Right kidney (tissue), 1 donor: ENCODE data around the gene DZANK1.
"Not testable (repeated sequence)": the region's sequence is repeated elsewhere in the genome, so short reads cannot be mapped to it uniquely, and the experiment has no call there.

Experiments
- DNase-seq: peaks from one replicate; pipeline ENCODE4 v3.0.0-alpha.2; 2016

Gene DZANK1

DNA sequence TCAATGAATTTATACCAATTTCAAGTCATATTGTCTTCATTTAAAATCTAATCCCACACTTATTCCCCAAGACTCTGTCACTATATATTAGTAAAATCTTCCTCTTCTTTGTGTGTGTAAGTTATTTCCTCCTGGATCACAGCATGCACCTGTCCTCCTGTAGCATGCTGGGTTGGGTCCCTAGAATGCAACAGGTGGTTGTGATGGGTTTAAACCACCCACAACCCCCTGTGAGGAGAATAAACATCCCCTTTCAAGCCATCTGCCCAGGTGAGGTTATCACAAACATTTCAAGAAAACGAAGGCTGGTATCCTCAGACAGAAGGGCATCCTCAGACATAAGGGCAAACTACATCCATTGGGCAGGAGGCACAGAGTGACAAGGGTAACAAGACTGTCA is 26.4 kb downstream of the DZANK1 start:
- DNase-seq = no peak

DNA sequence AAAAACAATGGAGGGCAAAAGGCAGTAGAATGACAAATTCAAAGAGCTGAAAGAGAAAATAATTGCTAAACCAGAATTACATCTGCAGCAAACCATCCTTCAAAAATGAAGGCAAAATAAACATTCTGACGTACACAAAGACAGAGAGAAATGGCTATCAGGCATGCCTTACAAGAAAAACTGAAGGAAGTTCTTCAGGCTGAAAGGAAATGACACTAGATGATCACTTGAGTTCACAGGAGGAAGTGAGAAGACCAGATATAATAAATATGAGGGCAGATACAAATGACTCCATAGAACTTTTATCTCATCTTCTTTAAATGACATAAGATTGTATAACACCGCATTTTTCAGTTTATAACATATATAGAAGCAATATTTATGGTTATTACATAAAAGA is 30.0 kb downstream of the DZANK1 start:
- DNase-seq = no peak

DNA sequence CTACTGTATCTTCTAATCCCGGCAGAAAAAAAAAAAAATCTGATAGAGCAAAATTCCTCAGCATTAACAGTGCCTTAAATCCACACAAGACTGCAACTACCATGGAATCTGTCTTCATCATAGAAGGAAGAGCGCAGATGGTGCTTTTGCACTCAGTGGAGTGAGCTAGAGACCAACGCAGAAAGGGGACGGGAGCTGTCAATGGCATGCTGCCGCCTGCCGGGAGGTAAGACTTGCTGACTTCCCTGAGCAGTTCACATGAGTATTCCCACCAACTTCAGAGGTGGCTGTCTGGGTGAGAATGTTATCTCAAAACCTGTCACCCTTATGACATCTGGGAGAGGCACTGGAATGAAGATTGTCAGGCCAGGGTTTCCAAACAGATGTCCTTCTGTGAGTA is 35.6 kb downstream of the DZANK1 start:
- no peak for DNase-seq

DNA sequence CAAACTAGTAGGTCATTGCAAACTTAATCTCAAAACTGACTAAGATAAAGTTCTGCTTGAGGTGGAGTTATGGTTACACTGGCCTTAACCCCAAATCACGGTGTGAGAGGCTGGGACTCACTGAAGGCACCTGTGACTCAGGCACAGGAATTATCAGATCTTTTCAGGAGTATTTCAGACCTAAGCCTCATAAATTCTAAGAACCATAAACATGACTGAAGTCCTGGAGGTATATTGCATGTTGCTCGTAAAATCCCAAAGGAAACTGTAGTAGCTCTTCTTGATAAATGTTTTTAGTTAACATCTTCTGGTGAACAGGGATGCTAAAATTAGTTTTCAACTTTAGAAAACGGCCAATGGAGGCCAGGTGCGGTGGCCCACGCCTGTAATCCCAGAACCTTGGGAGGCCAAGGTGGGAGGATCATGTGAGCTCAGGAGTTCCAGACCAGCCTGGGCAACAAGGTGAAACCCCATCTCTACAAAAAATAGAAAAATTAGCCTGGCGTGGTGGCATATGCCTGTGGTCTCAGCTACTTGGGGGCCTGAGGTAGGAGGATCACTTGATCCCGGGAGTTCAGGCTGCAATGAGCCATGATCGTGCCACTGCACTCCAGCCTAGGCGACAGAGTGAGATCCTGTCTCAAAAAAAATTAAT is 36.5 kb downstream of the DZANK1 start:
- no peak for DNase-seq

DNA sequence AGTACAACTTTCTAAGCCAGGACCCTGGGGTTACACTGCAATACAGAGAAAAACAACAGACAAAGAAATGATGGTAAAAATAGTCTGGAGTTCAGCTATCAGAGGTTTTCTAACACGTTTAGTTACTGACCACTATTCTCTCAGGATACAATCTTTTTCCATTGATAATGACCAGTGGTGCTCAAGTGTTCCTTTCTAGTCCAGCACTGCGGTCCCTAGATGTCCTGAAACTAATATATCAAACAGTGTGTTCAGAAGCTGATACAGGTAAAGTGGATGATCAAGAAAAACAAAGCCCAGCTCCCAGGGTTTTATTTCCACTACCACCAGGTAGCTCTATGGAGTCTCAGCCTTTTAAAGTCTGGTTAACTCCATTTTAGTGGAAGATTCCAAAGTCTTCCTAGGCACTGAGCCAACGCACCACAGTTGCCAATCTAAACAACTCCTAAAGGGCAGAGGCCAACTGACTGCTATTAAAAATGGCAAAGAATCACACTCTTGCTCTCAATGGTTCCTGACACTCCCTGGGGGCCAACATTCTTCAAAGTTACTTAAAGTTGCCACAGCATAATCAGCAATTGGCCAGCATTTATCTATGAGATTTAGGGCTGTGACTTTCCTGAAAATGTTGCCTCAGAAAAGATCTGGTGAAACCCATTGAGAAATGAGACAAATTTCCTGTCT is 38.2 kb downstream of the DZANK1 start:
- DNase-seq = no peak

DNA sequence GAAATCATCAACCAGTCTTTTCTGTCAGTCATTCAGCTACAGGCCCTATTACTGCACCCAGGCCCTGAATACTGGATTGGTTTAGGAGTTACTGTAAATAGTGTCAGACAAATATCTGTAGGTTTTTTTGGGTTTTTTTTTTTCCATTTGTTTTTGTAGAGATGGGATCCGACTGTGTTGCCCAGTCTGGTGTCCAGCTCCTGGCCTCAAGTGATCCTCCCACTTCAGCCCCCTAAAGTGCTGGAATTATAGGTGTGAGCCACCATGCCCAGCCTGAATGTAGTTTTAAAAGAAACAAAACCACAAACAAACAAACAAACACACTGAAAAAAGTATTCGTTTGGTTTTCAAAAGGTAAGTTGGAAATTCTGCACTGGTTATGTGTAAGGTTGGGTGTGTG is 39.6 kb downstream of the DZANK1 start:
- no peak for DNase-seq

DNA sequence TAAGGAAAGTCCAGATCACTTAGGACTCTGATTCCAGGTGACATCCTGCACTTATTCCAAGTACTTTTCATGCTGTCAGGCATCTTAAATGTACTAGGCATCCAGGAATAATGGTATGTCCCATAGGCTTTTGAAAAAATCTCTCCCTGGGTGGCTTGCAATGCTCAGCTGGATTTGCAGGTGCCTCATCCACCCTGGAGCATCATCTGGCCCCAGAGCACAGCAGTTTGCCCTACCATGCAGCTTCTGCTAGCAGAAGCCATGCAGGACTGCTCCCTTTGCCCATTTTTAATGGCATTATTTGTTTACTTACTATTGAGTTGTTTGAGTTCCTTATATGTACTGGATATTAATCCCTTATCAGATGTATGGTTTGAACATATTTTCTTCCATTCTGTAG is 45.2 kb downstream of the DZANK1 start:
- no peak for DNase-seq

DNA sequence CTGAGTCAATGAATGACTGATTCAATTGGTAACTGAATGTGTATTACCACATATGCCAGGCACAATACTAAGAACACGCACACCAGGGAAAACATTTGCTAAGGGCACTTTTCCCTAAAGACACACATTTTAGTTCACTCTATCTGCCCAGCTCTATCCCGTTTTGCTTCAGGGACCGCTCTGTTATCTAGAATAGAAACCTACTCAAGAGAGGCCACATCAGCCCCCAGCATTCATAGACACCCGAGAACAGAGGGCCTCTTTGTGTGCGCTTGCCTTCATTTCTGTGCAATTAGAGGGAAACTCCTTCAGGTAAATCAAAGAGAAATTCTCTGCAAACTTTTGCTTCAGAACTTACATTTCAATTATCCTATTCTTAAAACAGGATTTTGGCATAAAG is 50.3 kb downstream of the DZANK1 start:
- DNase-seq = no peak

DNA sequence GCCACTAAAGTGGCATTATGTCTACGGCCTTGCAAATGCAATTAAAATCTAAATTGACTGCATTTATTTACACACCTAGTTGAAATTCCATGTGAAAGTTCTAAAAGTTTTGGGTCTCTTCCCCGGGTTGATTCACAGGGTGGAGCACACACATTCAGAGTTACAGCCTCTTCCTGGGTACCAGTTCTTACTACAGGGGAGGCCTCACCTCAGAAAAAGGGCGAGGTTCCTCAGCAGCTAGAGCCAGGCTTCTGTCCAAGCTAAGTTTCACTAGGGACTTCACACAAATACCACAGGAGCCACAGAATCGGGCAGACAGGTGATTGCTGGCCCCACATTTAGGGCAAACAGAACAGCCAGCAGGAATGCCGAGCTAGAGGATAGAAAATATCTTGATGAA is 52.7 kb downstream of the DZANK1 start:
- DNase-seq = no peak

DNA sequence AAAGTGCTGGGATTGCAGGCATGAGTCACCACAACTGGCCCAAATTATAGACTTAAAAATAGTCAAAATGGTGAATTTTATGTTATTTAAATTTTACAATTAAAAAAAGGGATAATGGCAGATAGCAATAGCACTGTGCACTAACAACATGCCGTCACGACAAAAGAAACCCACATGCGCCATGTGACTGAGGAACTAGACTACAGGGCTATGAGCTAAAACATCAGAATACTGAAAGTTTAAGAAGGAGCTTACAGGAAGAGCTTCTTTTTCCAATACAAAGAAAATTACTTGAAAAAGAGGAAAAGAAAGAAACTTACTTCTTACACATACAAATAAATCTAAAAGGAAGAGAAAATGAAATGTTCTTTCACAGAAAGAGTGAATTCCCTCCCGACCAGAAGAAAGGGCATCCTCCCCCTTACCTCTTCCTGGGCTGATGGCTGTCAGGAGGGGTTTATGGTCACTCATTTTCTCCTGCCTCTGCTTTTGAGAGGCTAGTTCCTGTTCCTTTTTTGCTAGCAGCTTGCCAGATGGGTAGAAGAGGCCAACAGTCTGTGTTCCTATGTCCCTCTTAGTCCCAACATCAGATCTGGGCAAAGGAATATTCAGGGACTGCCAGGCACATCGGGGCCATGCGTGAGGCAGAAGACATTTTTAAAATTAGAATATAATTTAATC is 54.5 kb downstream of the DZANK1 start:
- DNase-seq = no peak

DNA sequence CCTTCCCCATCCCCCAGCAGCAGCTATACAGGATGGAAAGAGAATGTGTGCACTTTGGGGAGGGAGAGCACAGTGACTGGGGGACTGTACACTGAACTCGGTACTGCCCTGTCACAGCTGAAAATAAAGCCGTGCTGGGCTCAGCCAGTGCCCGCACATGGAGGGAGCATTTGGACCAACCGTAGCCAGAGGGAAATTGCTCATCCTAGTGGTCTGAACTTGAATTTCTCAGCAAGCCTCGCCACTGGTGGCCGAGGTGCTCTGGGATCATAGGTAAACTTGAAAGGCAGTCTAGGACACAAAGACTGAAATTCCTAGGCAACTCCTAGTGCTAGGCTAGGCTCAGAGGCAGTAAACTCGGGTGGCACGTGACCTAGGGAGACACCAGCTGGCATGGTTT is 61.0 kb downstream of the DZANK1 start:
- no peak for DNase-seq

DNA sequence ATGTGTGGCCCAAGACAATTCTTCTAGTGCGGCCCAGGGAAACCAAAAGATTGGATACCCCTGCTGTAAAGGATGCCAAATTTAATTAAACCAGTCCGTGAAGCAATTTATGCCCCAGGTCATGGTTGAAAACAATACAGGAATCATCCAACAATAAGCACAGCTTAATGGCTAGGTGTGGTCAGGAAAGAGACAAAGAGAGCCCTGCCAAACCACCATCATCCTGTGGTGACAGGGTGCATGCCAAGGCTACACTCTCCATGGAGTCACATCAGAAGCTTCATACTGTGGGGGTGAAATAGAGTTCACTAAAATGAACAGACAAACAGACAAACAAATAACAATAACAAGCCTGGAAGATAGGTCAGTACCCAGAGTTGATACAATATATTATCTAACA is 62.7 kb downstream of the DZANK1 start:
- no peak for DNase-seq

DNA sequence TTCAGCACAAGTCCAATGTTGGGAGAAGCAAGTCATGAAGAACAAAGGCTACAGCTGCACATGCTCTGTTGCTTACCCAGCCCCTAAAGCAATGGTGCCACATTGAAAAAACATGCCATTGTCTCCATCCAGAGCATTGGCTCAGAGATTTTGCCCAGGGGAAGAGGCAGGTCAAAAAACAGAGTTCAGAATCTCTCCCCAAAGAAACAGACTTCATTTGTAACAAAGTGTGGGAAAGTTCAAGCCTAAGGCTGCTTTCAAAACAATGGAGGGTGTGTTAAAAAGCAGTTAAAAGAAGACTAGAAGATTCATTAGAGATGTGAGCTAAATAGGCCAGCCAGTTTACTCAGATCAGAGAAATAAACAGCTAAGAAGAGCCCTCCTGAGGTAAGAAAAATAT is 63.6 kb downstream of the DZANK1 start:
- DNase-seq = no peak

DNA sequence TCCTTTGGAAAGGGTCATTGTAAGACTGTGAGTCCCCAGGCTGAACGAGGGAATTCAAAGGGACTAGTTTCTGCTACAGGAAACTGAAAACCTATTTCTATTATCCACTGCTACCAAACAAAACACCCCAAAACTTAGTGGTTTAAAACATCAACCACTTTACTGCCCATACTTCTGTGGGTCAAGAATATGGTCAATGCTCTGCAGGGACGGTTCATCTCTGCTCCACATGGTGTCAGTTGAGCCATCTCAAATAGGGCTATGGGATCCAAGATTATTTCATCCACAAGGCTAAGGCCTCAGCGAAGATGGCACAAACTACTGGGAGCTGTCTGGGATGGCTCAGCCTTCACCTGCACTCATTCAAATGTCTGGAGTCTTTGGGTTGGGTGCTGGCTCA is 65.5 kb downstream of the DZANK1 start:
- no peak for DNase-seq

DNA sequence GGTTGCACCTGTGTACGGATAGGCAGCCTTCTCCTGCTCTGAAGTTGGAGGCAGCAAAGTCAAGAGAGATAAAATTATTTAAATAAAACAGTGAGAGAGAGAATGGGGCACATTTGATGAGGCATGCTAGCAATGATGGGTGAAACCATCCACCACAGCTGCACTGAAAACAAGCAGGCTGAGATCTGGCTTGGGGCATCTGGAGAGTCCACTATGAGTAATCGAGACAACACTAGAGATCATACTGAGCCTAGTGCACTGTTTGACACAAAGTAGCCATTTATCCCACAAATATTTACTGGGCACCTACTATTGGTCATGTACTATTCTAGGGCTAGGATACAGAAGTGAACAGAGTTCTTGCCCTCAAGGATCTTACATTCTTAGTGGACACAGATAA is 66.4 kb downstream of the DZANK1 start:
- DNase-seq = no peak

DNA sequence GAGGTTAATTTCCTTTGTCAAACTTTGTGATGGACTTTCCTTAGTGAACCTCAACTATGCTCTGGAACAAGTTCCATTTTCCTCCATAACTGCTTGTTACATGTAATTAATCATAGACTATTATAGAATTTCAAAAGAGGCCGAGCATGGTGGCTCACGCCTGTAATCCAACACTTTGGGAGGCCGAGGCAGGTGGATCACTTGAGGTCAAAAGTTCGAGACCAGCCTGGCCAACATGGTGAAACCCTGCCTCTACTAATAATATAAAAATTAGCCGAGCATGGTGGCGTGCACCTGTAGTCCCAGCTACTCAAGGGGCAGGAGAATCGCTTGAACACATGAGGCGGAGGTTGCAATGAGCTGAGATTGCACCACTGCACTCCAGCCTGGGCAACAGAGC is 68.1 kb downstream of the DZANK1 start:
- DNase-seq = not testable (repeated sequence)

DNA sequence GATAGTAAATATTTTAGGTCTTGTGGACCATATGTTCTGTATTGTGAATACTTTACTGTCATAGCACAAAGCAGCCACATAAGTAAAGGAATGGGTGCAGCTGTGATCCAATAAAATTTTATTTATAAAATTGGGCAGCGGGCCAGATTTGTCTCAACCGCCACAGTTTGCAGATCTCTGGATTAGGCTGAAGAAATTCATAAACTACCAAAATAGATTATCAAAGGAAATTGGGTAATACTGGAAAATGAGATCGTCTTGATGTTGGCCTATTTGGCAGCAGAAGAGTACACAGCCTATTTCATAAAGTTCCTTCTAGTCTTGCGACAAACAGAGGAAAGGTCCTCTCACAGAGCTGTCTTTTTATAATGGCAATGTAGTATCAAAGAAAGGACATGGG is 69.8 kb downstream of the DZANK1 start:
- DNase-seq = no peak

DNA sequence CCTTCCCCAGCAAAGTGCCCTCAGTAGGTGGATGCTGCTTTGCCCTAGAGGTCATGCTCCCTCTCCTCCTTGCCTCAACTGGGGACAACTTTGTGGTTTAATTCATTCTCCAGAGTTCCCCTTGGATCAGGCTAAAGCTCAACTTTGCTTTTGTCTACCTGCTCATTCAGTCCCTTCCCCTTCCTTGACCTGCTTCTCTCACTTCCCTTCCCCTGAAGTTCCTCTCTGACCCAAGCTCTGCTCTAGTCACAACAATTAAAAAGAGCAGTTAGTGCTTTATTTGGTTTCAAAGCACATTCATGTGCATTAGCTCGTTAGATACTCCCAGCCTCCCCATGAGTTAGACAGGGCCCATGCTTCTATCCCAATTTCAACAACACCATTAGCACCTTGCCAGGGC is 71.3 kb downstream of the DZANK1 start:
- DNase-seq = no peak

DNA sequence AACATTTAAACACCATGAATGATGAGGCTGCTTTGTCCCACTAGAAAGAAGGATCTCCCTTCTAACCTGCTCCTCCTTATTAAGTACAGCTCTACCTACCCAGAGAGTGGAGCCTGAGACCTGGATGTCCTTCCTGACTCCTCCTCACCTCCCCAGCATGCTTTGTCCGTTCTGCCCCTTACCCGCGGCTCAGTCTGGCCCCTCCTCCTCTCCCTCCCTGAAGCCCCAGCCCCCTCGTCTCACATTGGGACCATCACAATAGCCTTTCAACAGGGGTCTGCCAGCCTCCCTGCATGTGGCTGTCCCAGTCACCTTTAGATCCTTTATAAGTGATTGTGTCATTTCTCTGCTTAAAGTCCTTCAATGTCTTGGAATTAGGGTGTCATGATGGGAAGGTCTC is 72.5 kb downstream of the DZANK1 start:
- no peak for DNase-seq

DNA sequence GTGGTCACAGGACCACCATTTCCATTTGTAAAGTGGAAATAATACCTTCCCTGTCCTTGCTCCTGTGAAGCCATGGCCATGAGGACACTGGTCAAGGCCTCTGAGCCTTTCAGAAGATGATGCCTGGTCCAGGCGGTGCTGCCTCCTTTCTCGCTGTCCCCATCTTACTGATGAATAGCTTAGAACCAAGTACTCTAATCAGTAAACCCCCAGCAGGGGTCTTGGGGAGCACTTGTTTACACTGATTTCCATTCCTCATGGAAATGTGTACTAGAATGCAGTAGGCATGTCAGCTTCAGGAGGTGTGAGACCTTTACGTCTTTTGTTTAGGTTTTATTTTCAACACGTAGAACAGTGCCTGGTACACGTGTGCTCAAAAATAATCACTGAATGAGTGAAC is 75.1 kb downstream of the DZANK1 start:
- no peak for DNase-seq

DNA sequence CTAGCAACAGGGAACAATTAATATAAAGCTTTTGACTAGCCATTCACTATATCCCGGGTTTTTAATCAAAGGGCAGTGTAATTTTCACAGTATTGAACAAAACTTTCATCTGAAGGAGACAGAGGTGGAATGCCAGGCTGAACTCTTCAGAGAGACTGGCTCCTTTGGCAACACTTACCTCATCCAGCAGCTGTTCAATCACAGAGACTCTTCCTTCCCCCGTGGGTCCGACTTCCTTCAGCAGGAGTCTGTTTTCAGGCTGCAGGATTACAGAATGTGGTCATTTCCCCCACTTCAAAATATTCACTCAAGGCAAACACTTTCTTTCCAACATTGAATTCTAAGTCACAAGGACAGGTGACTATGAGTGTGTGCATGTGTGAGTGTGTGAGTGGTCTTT is 76.6 kb downstream of the DZANK1 start:
- DNase-seq = no peak

DNA sequence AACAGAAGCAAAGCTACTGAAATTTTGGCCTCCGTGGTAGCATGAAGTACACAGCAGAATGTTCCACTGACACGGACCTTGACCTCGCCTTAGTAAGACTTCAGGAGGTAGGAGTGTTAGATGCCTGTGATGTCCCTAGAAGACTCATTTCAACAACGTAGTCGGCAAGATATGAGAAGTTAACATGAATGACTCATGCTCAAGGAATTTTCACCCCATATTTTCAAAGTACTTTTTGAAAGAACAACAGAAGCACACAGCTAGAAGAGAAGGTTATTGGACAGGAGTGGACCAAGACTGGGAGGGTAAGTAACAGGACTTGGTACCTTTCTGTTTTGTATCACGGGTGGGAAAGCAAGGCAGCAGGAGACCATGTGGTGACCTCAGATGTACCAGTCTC is 78.0 kb downstream of the DZANK1 start:
- DNase-seq = no peak

DNA sequence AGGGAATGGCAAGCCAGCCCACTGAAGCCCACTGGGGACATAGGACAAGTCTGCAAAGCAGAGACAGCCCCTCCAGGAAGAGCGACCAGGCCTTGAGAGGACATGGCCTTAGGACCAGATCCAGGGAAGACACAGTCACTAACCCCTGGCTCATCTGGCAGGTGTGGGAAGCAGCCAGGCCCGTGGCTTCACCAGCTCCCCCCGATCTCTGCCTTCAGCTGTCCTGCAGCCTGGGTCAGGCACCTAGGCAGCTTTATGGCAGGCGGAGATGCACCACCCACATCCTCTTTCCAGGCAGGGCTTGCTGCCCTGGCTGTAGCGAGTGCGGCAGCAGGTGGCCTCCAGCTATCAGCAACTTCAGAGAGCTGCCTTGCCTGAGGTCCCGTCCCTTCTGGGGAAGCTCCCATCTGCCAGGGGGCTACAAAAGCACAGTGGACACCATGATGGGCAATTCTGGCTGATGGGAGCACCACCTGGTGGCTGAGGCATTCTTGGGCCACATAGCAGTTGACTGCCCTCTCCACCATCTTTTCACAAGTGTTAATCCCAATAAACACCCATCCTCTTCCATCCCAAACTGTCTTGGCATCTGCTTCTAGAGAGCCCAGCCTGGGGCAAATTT is 85.8 kb downstream of the DZANK1 start:
- DNase-seq = no peak
